DMS 273 (cell line): Measurements from ENCODE around the gene NEUROD4.

Experiments
- DNase-seq: peaks from one replicate; lab custom pipeline; 2025; ENCODE audit not compliant: unreplicated experiment; lab: John Stamatoyannopoulos, UW

The NEUROD4 gene

GRCh38 chr12:55058082-55058481 lies 38.3 kb downstream of the NEUROD4 start:
- DNase-seq: no peak

DNA sequence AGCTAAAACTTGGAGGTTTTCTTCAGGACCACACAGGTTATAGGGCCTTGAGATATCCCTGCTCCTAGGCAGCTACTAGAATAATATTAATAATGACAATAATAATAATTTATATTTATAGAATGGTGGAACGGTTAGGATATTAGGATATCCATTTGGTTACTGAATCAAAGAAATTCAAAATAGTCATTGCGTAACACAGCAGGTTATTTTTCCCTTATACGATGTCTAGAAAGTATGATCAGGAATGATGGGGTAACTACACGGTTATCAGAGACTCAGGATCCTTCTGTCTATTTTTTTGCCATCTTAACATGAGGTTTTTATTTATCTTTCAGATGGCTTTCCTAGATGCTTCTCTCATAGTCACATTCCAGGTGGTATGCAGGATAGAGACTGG lies 39.0 kb downstream of the NEUROD4 start:
- DNase-seq: no peak

DNA sequence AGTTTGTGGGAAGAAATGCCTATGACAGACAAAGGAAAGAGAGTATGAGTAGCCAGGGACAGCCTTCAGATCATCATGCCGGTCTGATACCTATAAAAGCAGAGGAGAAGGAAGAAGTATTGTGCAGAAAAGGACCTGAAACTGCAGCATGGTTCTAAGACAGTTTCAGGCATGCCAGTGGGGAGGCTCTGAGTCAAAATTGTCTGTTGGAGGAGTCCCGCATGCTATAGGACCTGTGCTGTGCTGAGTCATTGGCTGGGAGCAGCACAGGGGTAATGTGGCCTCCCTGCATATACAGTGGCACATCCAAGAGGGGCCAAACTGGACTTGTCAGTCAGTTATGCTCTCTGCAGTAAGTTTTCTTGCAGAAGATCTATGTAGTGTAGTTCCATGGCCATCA lies 40.7 kb downstream of the NEUROD4 start:
- peak; percentile 21 for DNase-seq

GRCh38 chr12:55061024-55061423 lies 41.2 kb downstream of the NEUROD4 start:
- DNase-seq: peak; percentile 59

DNA sequence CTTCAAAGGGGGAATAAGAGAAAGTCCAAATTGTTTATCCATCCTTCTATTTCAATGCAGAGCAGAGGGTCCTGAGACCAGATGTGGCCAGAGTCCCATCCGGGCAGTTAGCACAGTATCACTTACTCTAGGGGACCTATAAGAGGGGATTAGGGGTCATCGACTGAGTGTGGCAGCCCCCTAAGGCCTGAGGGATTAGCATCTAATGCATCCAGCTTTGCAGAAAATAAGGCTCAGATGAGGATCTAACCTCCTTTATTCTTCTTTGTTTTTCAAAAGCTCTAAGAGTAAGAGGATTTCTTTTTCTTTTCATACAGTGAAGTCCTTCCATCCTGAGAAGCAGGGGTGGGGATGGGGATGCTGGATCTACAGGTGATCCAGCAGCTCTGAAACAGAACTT lies 43.5 kb downstream of the NEUROD4 start:
- DNase-seq: no peak

DNA sequence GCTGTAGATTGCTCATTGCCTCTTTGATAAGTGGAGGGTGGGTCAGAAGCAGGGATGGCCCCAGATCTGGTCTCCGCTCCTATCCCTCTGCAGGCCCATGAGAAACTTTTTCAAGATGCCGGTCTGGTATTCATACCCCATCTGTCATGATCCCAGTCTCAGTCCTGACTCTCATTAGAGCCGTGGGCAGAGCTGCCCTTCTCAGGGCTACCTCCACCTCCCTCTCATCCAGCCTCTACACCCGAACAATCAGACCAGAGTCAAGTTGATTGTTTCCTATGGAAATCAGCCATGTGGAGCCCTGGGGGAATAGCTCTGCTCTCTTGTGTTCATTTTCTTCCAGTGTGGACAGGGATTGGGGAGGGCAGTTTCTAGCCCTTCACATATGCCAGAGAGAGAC lies 45.8 kb downstream of the NEUROD4 start:
- peak; percentile 43 for DNase-seq

DNA sequence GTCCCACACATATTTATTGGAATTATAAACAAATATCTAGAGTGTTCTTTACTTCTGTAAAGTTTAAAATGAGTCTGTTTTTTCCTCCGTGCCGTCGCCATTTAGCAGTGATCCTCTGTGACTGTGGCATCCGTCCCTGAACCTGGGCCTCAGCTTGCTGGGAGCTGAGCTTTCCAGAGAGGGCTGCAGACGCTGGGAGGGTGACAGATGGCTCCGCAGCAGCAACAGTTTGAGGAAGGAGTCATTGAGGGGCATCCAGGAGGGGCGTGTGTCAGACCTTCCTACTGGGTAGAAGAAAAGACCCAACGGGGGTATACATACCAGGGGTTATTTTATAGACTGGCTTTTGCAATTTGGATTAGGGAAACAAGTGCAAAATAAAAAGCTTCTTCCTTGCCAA lies 47.9 kb downstream of the NEUROD4 start:
- DNase-seq: peak; percentile 82

DNA sequence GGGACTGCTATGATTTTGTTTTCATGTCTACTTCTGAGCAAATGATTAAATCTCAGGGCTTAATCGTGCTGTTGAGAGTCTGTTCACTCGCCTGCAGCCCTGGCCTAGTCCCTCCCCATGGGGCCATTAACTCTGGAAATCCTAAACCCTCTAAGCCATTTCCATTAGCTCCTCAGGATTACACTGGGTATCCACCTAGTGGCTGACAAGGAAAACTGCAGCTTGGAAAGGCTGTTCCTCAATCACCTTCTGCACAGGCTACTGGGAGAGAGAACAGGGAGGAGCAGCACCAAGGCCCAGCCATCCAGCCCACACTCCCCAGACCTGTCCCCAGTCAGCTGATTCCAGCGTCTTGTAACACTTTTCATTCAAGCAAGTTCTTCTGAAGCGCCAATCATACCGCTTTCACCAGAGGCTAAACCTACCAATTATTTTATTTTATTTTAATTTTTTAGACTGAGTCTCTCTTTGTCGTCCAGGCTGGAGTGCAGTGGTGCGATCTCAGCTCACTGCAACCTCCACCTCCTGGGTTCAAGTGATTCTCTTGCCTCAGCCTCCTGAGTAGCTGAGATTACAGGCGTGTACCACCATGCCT lies 48.7 kb downstream of the NEUROD4 start:
- peak; percentile 94 for DNase-seq

DNA sequence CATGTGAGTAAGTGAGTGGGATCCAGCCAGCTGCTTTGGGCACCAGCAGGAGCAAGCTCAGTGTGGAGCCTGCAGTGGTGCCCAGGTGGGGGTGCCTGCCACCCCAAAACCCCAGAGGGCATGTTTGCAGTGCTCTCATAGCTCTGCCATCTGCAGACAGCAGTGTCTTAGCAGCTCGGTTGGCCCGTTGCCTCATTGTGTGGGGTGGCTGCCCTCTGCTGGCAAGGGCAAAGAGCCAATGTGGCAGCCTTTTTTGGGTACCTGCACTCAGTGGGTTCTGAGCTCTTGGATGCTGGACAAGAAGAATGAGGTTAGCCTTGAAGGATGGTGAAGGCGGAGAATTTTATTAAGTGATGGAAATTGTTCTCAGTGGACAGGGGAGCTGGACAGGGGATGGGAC lies 52.3 kb downstream of the NEUROD4 start:
- peak; percentile 90 for DNase-seq

- peak; percentile 81 for DNase-seq
Measured at GRCh38 chr12:55073043-55074022, 53.6 kb downstream of the NEUROD4 start.

- no peak for DNase-seq
Measured at GRCh38 chr12:55074806-55075205, 55.0 kb downstream of the NEUROD4 start.
